ENCODE results near the gene ABLIM3. TPM values are rescaled to one million over a fixed set of nuclear protein-coding genes. Genes with fewer than 3 reads are reported as not detected.

ABLIM3 gene
- total RNA-seq, 1 experiment from 2014 or later, result 70.9 TPM

DNA sequence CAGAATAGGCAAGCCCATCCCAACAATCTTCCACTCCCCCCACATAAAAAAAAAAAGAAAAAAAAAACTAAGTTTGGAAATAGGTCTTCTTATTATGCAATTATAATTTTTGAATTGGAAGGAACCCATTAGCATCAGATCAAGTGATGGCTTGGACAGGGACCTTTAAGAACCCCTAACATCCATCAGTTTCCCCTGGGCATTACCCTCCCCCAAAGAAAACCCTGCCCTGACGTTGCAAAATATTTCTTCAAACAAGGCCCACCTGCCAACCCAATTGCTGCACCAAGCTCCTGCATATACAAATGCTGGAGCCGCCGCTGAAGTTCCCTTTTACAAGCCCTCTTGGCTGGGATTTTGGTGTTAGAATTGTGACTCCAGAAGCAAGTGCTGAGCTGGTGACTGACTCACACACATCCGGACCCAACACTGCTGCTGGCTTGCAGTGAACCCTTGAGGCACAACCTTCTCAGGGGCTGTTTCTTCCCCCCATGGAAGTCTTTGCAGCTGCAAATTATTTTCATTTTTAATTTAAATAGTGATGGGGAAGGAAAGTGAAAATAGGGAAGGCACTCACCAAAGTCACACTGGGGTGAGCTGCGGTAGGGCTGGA lies 74.3 kb downstream of the ABLIM3 start:
- DNase-seq, result no peak
- H3K9me3 Mint-ChIP-seq (ENCODE audit: low read depth, unreplicated experiment), result no peaks in the 10 kb centered on the region
- no peaks in the 10 kb centered on the region for H3K27me3 Mint-ChIP-seq (ENCODE audit: unreplicated experiment)
- no peaks in the 10 kb centered on the region for H3K4me1 Mint-ChIP-seq (ENCODE audit: low read depth, unreplicated experiment)
- TF ChIP-seq, protein P1, sequence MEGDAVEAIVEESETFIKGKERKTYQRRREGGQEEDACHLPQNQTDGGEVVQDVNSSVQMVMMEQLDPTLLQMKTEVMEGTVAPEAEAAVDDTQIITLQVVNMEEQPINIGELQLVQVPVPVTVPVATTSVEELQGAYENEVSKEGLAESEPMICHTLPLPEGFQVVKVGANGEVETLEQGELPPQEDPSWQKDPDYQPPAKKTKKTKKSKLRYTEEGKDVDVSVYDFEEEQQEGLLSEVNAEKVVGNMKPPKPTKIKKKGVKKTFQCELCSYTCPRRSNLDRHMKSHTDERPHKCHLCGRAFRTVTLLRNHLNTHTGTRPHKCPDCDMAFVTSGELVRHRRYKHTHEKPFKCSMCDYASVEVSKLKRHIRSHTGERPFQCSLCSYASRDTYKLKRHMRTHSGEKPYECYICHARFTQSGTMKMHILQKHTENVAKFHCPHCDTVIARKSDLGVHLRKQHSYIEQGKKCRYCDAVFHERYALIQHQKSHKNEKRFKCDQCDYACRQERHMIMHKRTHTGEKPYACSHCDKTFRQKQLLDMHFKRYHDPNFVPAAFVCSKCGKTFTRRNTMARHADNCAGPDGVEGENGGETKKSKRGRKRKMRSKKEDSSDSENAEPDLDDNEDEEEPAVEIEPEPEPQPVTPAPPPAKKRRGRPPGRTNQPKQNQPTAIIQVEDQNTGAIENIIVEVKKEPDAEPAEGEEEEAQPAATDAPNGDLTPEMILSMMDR (IDR thresholded peaks at IDR 0.05; ENCODE audit: unreplicated experiment), result no peak
- no peak overlapping the region for H3K4me3 Mint-ChIP-seq (ENCODE audit: low read depth, unreplicated experiment)
- intact Hi-C loops (cut with micrococcal nuclease; ENCODE audit: unreplicated experiment), result no loop called here
- H3K36me3 Mint-ChIP-seq (ENCODE audit: insufficient read depth, unreplicated experiment), result peaks cover 54% of the 10 kb centered on the region
- CTCF ChIA-PET, result no interaction called here
- H3K27ac Mint-ChIP-seq (ENCODE audit: unreplicated experiment), result no peak overlapping the region
- no TSS peak for BruUV-seq (replicated peaks)

DNA sequence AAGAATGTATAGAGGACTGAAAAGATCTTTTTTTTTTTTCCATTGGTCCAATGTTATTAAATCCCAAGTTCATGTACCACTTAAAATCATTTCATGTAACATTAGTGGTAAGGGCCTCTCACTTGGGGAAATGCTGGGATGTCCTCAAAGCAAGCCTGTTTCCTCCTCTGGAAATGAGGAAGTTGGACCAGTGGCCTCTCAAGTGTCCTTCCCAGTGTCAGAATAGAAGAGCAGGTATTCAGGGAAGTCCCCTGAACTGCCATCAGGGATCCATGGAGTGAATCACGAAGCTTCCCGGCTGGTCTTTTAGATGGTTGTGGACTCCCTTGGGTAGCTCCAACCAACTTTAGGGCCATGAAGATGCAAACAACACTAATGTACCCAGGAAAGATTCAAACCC lies 75.2 kb downstream of the ABLIM3 start:
- Mint-ChIP-seq H3K4me3 (ENCODE audit: low read depth, unreplicated experiment) (no peak overlapping the region), H3K36me3 (ENCODE audit: insufficient read depth, unreplicated experiment) (peaks cover 54% of the 10 kb centered on the region), H3K27me3 (ENCODE audit: unreplicated experiment) (no peaks in the 10 kb centered on the region), H3K4me1 (ENCODE audit: low read depth, unreplicated experiment) (no peaks in the 10 kb centered on the region), H3K27ac (ENCODE audit: unreplicated experiment) (no peak overlapping the region), H3K9me3 (ENCODE audit: low read depth, unreplicated experiment) (no peaks in the 10 kb centered on the region)
- CTCF ChIA-PET, result no interaction called here
- intact Hi-C loops (cut with micrococcal nuclease; ENCODE audit: unreplicated experiment), result no loop called here
- DNase-seq, result no peak
- no TSS peak for BruUV-seq (replicated peaks)
- TF ChIP-seq, protein P1 (IDR thresholded peaks at IDR 0.05; ENCODE audit: unreplicated experiment), result no peak

DNA sequence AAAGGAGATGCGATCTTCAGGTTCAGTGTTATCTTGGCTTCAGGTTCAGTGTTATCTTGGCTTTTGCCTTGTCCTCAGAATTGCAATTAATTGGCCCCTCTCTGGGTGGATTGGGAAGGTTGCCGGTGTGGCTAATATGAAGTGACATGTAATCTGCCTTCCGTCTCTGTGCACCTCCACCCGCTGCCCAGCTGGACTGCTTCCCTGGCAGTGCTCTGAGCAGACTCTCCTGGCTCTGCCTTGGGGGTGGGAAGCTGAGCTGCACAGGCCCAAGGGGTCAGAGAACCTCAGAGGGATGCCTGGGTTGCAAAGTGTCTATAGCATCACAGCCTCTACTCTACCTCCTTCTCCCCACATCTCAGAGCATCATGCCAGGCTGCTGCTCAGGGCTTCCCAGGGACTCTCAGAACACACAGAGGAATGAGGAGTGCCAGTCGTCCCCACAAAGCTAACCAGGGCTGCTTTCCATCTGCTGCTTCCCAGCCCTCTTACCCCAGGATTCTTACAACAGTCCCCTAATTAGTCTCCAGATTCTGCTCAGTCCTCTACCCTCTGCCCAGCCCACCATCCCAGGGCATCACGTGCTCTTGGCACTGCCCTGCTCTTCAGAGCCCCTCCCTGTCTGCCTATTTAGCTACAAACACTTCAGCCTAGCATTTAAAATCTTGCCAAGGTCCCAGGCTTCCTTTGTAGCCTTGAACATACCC lies 76.0 kb downstream of the ABLIM3 start:
- intact Hi-C loops (cut with micrococcal nuclease; ENCODE audit: unreplicated experiment), result no loop called here
- Mint-ChIP-seq H3K27me3 (ENCODE audit: unreplicated experiment) (no peaks in the 10 kb centered on the region), H3K9me3 (ENCODE audit: low read depth, unreplicated experiment) (no peaks in the 10 kb centered on the region), H3K36me3 (ENCODE audit: insufficient read depth, unreplicated experiment) (peaks cover 48% of the 10 kb centered on the region), H3K4me3 (ENCODE audit: low read depth, unreplicated experiment) (no peak overlapping the region), H3K4me1 (ENCODE audit: low read depth, unreplicated experiment) (no peaks in the 10 kb centered on the region), H3K27ac (ENCODE audit: unreplicated experiment) (no peak overlapping the region)
- TF ChIP-seq, protein P1 (IDR thresholded peaks at IDR 0.05; ENCODE audit: unreplicated experiment), result no peak
- no TSS peak for BruUV-seq (replicated peaks)
- CTCF ChIA-PET, result no interaction called here
- no peak for DNase-seq

DNA sequence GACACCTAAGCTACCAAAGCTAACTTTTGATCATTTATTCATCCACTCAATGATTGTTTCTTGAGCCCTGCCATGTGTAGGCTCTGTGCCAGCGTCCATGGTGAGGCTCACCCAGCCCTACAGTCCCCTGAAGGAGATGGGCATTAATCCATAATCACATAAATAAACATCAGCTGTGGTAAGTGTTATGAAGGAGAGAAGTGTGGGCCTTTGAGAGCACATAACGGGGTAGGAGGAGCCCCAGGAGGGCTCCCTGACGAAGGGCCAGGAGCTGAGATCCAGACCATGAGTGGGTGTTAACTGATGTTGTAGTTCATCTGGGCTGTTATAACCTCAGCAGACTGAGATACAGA lies 76.5 kb downstream of the ABLIM3 start:
- DNase-seq, result no peak
- Mint-ChIP-seq H3K9me3 (ENCODE audit: low read depth, unreplicated experiment) (no peaks in the 10 kb centered on the region), H3K4me1 (ENCODE audit: low read depth, unreplicated experiment) (no peaks in the 10 kb centered on the region), H3K36me3 (ENCODE audit: insufficient read depth, unreplicated experiment) (peaks cover 45% of the 10 kb centered on the region), H3K4me3 (ENCODE audit: low read depth, unreplicated experiment) (no peak overlapping the region), H3K27me3 (ENCODE audit: unreplicated experiment) (no peaks in the 10 kb centered on the region), H3K27ac (ENCODE audit: unreplicated experiment) (no peak overlapping the region)
- TF ChIP-seq, protein P1 (IDR thresholded peaks at IDR 0.05; ENCODE audit: unreplicated experiment), result no peak
- CTCF ChIA-PET, result no interaction called here
- BruUV-seq (replicated peaks), result no TSS peak
- intact Hi-C loops (cut with micrococcal nuclease; ENCODE audit: unreplicated experiment), result no loop called here

Data from Calu3 (cell line).